H1 (cell line): ENCODE data around the gene SEC11A. TPM values are rescaled to one million over a fixed set of nuclear protein-coding genes. Genes with fewer than 3 reads are reported as not detected.

Experiments
- CTCF ChIA-PET: fragments of 300-600 bp; sonication (Branson Sonifier 250); formaldehyde crosslinking; loops from one replicate; lab custom pipeline; 2021; ENCODE audit not compliant: partially characterized antibody; lab: Charles Lee
- POLR2A ChIA-PET: fragments of 300-600 bp; sonication (Branson Sonifier 250); formaldehyde crosslinking; loops from one replicate; lab custom pipeline; 2021; ENCODE audit warnings: inconsistent platforms; ENCODE audit not compliant: partially characterized antibody; lab: Charles Lee
- DNase-seq, 2 experiments: peaks; one replicate each; pipeline versions ENCODE4 v3.0.0 to v3.0.0-alpha.2; 2010 to 2022; ENCODE audit warnings: low spot score in 2 of 2, low read depth in 1 of 2, mixed read lengths in 1 of 2
- FAIRE-seq: peaks from 2 replicates; lab custom pipeline; 2011; peaks lifted over from hg19 to GRCh38; lab: Jason Lieb, UNC
- H2AFZ ChIP-seq: 2 replicates; pipeline ENCODE4 v1.8.1; 2012; ENCODE audit warnings: low read length, inconsistent platforms
- H2AK5ac ChIP-seq: 2 replicates; pipeline ENCODE4 v1.6.1; 2013; ENCODE audit warnings: low read depth, low read length
- H2BK120ac ChIP-seq: replicated peaks from 2 replicates; pipeline ENCODE3; 2013; ENCODE audit warnings: low read depth, low read length, inconsistent platforms
- H2BK12ac ChIP-seq: 2 replicates; pipeline ENCODE4 v1.6.1; 2013; ENCODE audit warnings: low read depth, low read length
- H2BK15ac ChIP-seq: 2 replicates; pipeline ENCODE4 v1.6.1; 2013; ENCODE audit warnings: low read length
- H2BK20ac ChIP-seq: 2 replicates; pipeline ENCODE4 v1.6.1; 2013; ENCODE audit warnings: low read length
- H2BK5ac ChIP-seq: 2 replicates; pipeline ENCODE4 v1.6.1; 2013; ENCODE audit warnings: low read depth, low read length
- H3K14ac ChIP-seq: 2 replicates; pipeline ENCODE4 v1.6.1; 2013; ENCODE audit warnings: inconsistent platforms; ENCODE audit not compliant: insufficient read length
- H3K18ac ChIP-seq: 2 replicates; pipeline ENCODE4 v1.6.1; 2013; ENCODE audit warnings: low read length; ENCODE audit errors: extremely low read depth
- H3K23ac ChIP-seq: 2 replicates; pipeline ENCODE4 v1.6.1; 2013; ENCODE audit warnings: inconsistent platforms; ENCODE audit not compliant: insufficient read length
- H3K23me2 ChIP-seq: 2 replicates; pipeline ENCODE4 v1.6.1; 2013; ENCODE audit warnings: low read depth, low read length
- H3K27ac ChIP-seq: 2 replicates; pipeline ENCODE4 v1.6.1; 2011; ENCODE audit warnings: low read depth, low read length, inconsistent platforms
- H3K27me3 ChIP-seq, 4 experiments: replicated peaks in 1 of 4; 1 replicate in 1 of 4; 2 replicates in 3 of 4; pipeline versions ENCODE4 v1.6.1 to v1.8.1; 2011 to 2013; ENCODE audit warnings: low read length in 3 of 4, mild to moderate bottlenecking in 3 of 4, inconsistent platforms in 2 of 4, mixed read lengths in 2 of 4, moderate library complexity in 1 of 4; ENCODE audit not compliant: control insufficient read depth in 3 of 4, insufficient read depth in 3 of 4; ENCODE audit errors: extremely low read depth in 1 of 4
- H3K36me3 ChIP-seq, 4 experiments: 2 replicates each; pipeline versions ENCODE4 v1.6.1 to v1.8.1; 2011 to 2013; ENCODE audit warnings: mild to moderate bottlenecking in 4 of 4, low read length in 3 of 4, moderate library complexity in 2 of 4, control low read depth in 1 of 4, inconsistent platforms in 1 of 4; ENCODE audit not compliant: insufficient read depth in 4 of 4, control insufficient read depth in 2 of 4
- H3K4ac ChIP-seq: replicated peaks from 2 replicates; pipeline ENCODE3; 2013; ENCODE audit warnings: low read length, low read depth, mixed read lengths, inconsistent platforms; ENCODE audit not compliant: insufficient read length
- H3K4me1 ChIP-seq, 4 experiments: replicated peaks in 1 of 4; 1 replicate in 1 of 4; 2 replicates in 3 of 4; pipeline versions ENCODE4 v1.6.1 to v1.8.1; 2011 to 2013; ENCODE audit warnings: low read length in 3 of 4, inconsistent platforms in 2 of 4, mixed read lengths in 1 of 4; ENCODE audit not compliant: insufficient read depth in 4 of 4, control insufficient read depth in 3 of 4
- H3K4me2 ChIP-seq, 2 experiments: 2 replicates each; pipeline versions ENCODE4 v1.6.1 to v1.8.1; 2011 to 2013; ENCODE audit warnings: low read depth in 2 of 2, low read length in 2 of 2, control low read depth in 1 of 2, inconsistent platforms in 1 of 2, mild to moderate bottlenecking in 1 of 2; ENCODE audit not compliant: insufficient read depth in 1 of 2
- H3K4me3 ChIP-seq, 4 experiments: fragments of 200-600, 300-600 bp in 1 of 4; sonication (generic), shearing (Covaris generic), sonication (Bioruptor Twin) in 1 of 4; 2 replicates each; pipeline versions ENCODE4 v1.5.1 to v1.8.1; 2011 to 2016; ENCODE audit warnings: low read length in 4 of 4, low read depth in 3 of 4, control low read depth in 2 of 4, inconsistent platforms in 2 of 4, mild to moderate bottlenecking in 2 of 4, mixed read lengths in 1 of 4, moderate library complexity in 1 of 4; ENCODE audit not compliant: insufficient read depth in 2 of 4; ENCODE audit errors: extremely low read depth in 1 of 4
- H3K56ac ChIP-seq: replicated peaks from 2 replicates; pipeline ENCODE3; 2013; ENCODE audit warnings: low read depth, mild to moderate bottlenecking, mixed read lengths, low read length, inconsistent platforms; ENCODE audit not compliant: insufficient read length
- H3K79me1 ChIP-seq: 2 replicates; pipeline ENCODE4 v1.6.1; 2013; ENCODE audit warnings: low read depth, low read length, control low read depth
- H3K79me2 ChIP-seq, 2 experiments: 2 replicates each; pipeline versions ENCODE4 v1.6.1 to v1.8.1; 2012 to 2013; ENCODE audit warnings: low read length in 2 of 2, mild to moderate bottlenecking in 2 of 2, inconsistent platforms in 1 of 2; ENCODE audit not compliant: insufficient read depth in 2 of 2, control insufficient read depth in 1 of 2
- H3K9ac ChIP-seq, 4 experiments: replicated peaks in 1 of 4; 1 replicate in 1 of 4; 2 replicates in 3 of 4; pipeline versions ENCODE4 v1.6.1 to v1.8.1; 2011 to 2013; ENCODE audit warnings: low read depth in 3 of 4, low read length in 3 of 4, control low read depth in 2 of 4, mild to moderate bottlenecking in 2 of 4, moderate library complexity in 2 of 4, inconsistent platforms in 1 of 4; ENCODE audit errors: extremely low read depth in 1 of 4
- H3K9me3 ChIP-seq, 2 experiments: 2 replicates each; pipeline versions ENCODE4 v1.6.1 to v1.8.1; 2012 to 2013; ENCODE audit warnings: mild to moderate bottlenecking in 2 of 2, moderate library complexity in 2 of 2, control low read depth in 1 of 2, inconsistent platforms in 1 of 2, low read depth in 1 of 2, low read length in 1 of 2, mixed read lengths in 1 of 2; ENCODE audit not compliant: insufficient read depth in 2 of 2
- H4K20me1 ChIP-seq, 2 experiments: replicated peaks in 1 of 2; 2 replicates each; pipeline versions ENCODE3 to v1.8.1; 2011 to 2013; ENCODE audit warnings: inconsistent platforms in 2 of 2, low read length in 2 of 2, mild to moderate bottlenecking in 1 of 2; ENCODE audit not compliant: insufficient read depth in 2 of 2, control insufficient read depth in 1 of 2
- H4K5ac ChIP-seq: 2 replicates; pipeline ENCODE4 v1.6.1; 2013; ENCODE audit warnings: low read length, low read depth, mixed read lengths, inconsistent platforms; ENCODE audit not compliant: insufficient read length
- H4K8ac ChIP-seq: 2 replicates; pipeline ENCODE4 v1.8.0; 2013; ENCODE audit warnings: mild to moderate bottlenecking, moderate library complexity, low read length, inconsistent platforms; ENCODE audit not compliant: insufficient read depth; ENCODE audit errors: extremely low read depth
- H4K91ac ChIP-seq: replicated peaks from 2 replicates; pipeline ENCODE3; 2013; ENCODE audit warnings: low read length, mixed read lengths, inconsistent platforms; ENCODE audit not compliant: insufficient read length
- BACH1 ChIP-seq: IDR thresholded peaks from 2 replicates; pipeline ENCODE4 v1.6.1; 2012; ENCODE audit warnings: low read length, improper control_type of control experiment
- BCL11A ChIP-seq, 2 experiments: IDR thresholded peaks; one replicate each; pipeline ENCODE4 v1.6.1; 2011; ENCODE audit warnings: low read depth in 2 of 2, low read length in 2 of 2, mild to moderate bottlenecking in 2 of 2
- MAFK ChIP-seq: IDR thresholded peaks from 2 replicates; pipeline ENCODE4 v1.6.1; 2012; ENCODE audit warnings: low read depth, mild to moderate bottlenecking, improper control_type of control experiment, low read length
- TBP ChIP-seq: IDR thresholded peaks from 2 replicates; pipeline ENCODE4 v1.6.1; 2011; ENCODE audit warnings: low read depth, low read length, improper control_type of control experiment
- WGBS, 2 experiments: shearing (Covaris generic) in 1 of 2; methylation state at CpG; one replicate each; pipeline versions ENCODE4 v1.1.6 to v1.1.7; 2013 to 2015; ENCODE audit warnings: low lambda C conversion rate in 2 of 2, mixed read lengths in 2 of 2, inconsistent platforms in 1 of 2, low coverage in 1 of 2, missing lambda C conversion rate in 1 of 2; ENCODE audit not compliant: insufficient replicate concordance in 2 of 2, insufficient coverage in 1 of 2, insufficient read length in 1 of 2; ENCODE audit errors: extremely low coverage in 1 of 2, missing lambda C conversion rate in 1 of 2; 5-methylcytosine and 5-hydroxymethylcytosine counted together
- polyA plus RNA-seq, 7 experiments: library from polyadenylated mRNA; depleted of rRNA in 3 of 7; stranded (reverse) in 5 of 7; unstranded in 2 of 7; fragments of >200 nt in 5 of 7; fragments of 200-250 nt in 2 of 7; gene quantifications; 1 replicate in 5 of 7; 2 replicates in 1 of 7; 4 replicates in 1 of 7; pipeline versions ENCODE4 v1.2.1 to v1.2.3, GENCODE V29; 2011 to 2013; ENCODE audit warnings: missing spikeins in 2 of 7, mixed read lengths in 2 of 7
- total RNA-seq: library from RNA; stranded (reverse); fragmentation: NEBNext Ultra II Directional; extraction: Animal tissue kit (Norgen Biotek cat#: 25700); gene quantifications from 2 replicates; pipeline ENCODE4 v1.2.1, GENCODE V29; 2021

SEC11A gene
- total and polyA plus RNA-seq, 2 of the 8 experiments (the other 6 are each of a cell fraction or from before 2014, with no cell fraction given) = 268 to 316 TPM

GRCh38 chr15:84752195-84752594 is 36.3 kb upstream of the SEC11A start:
- Histone ChIP-seq H3K56ac (no peak overlapping the region), H2BK15ac (no peak overlapping the region), H4K5ac (no peak overlapping the region), H3K79me1 (peaks cover 8% of the 10 kb centered on the region), H3K4ac (no peak overlapping the region), H3K4me2 (no peak overlapping the region), H2BK12ac (no peak overlapping the region), H3K23ac (no peak overlapping the region), H3K27ac (no peak overlapping the region), H2BK120ac (no peak overlapping the region), H3K18ac (no peak overlapping the region), H4K8ac (no peak overlapping the region), H3K14ac (no peak overlapping the region), H2BK20ac (no peak overlapping the region), H3K23me2 (peaks cover 13% of the 10 kb centered on the region), H3K36me3 (no peaks in the 10 kb centered on the region), H3K4me1 (peaks cover 3 to 16% (median 11%) of the 10 kb centered on the region in 4 experiments), H3K27me3 (no peaks in the 10 kb centered on the region), H3K9me3 (no peaks in the 10 kb centered on the region), H3K79me2 (peaks cover 23 to 76% of the 10 kb centered on the region in 2 experiments), H2AK5ac (no peak overlapping the region), H4K20me1 (peaks cover 2 to 11% of the 10 kb centered on the region in 2 experiments), H2BK5ac (no peak overlapping the region), H2AFZ (no peak overlapping the region), H4K91ac (no peak overlapping the region), H3K9ac (no peak overlapping the region), H3K4me3 (no peak overlapping the region)
- TF ChIP-seq BACH1 (no peak), TBP (no peak), MAFK (no peak), BCL11A (IDR thresholded peaks at IDR 0.05; ENCODE audit: low read depth in 2 of 2, low read length in 2 of 2) (no peak)
- FAIRE-seq (no peak), DNase-seq (no peak)
- POLR2A ChIA-PET = interaction anchor here (0.7 to 2.6 kb wide), 5 partner anchors 10 to 152 kb away, joined by 3 to 8 read pairs (median 3); partner anchors contain the start of gene SEC11A
- WGBS, 2 experiments = 100% methylated on average over 1 of the region's 1 CpG; no CpG with 5 or more reads in 1 of the 2 experiments
- CTCF ChIA-PET = interaction anchor here (0.6 to 1.3 kb wide), 6 partner anchors 28 to 164 kb away, joined by 3 to 4 read pairs (median 3); no protein-coding TSS in a partner anchor
